Activated CD4-positive, alpha-beta T cell treated with anti-CD3 and anti-CD28 coated beads for 36 hours (primary cell): ENCODE results near the gene VLDLR. TPM values are rescaled to one million over a fixed set of nuclear protein-coding genes. Genes with fewer than 3 reads are reported as not detected.

Source experiments
- ATAC-seq: fragments of 200-7000 bp; cut with Tn5 transposase; one replicate; pipeline ENCODE4 v1.10.0; 2021; ENCODE audit warnings: mild to moderate bottlenecking, moderate library complexity
- CTCF ChIA-PET: fragments of 350-600 bp; sonication (Branson Sonifier 250); formaldehyde crosslinking; loops from one replicate; lab custom pipeline; 2021; ENCODE audit warnings: antibody characterized with exemption; lab: Charles Lee
- POLR2A ChIA-PET: fragments of 350-600 bp; sonication (Branson Sonifier 250); formaldehyde crosslinking; loops from one replicate; lab custom pipeline; 2021; ENCODE audit warnings: antibody characterized with exemption, inconsistent platforms; lab: Charles Lee
- DNase-seq: peaks from one replicate; pipeline ENCODE4 v3.0.0-alpha.2; 2020
- H3K27ac Mint-ChIP-seq: one replicate; pipeline ENCODE4 v1.8.0; 2021; ENCODE audit warnings: mixed read lengths
- H3K27me3 Mint-ChIP-seq: one replicate; pipeline ENCODE4 v1.8.0; 2021; ENCODE audit warnings: mixed read lengths
- H3K36me3 Mint-ChIP-seq: one replicate; pipeline ENCODE4 v1.8.0; 2021; ENCODE audit warnings: low read depth, mixed read lengths
- H3K4me1 Mint-ChIP-seq: one replicate; pipeline ENCODE4 v1.8.0; 2021; ENCODE audit warnings: mixed read lengths
- H3K4me3 Mint-ChIP-seq: one replicate; pipeline ENCODE4 v1.8.0; 2021; ENCODE audit warnings: mild to moderate bottlenecking, moderate library complexity, mixed read lengths
- H3K9me3 Mint-ChIP-seq: one replicate; pipeline ENCODE4 v1.8.0; 2021; ENCODE audit warnings: low read depth, mixed read lengths
- intact Hi-C, 2 experiments: fragments of 100-400 bp; cut with DNase I in 1 of 2; cut with micrococcal nuclease in 1 of 2; formaldehyde crosslinking; loops; one replicate each; pipeline versions ENCODE4 v1.14.2 to v1.15.1; 2022 to 2024; cut with DNase I, micrococcal nuclease
- total RNA-seq, 2 experiments: library from RNA; stranded (reverse); gene quantifications; one replicate each; pipeline ENCODE4 v1.2.3, GENCODE V29; 2021

Gene VLDLR
- total RNA-seq, 2 experiments from 2014 or later: 12.7 to 14.5 TPM

DNA sequence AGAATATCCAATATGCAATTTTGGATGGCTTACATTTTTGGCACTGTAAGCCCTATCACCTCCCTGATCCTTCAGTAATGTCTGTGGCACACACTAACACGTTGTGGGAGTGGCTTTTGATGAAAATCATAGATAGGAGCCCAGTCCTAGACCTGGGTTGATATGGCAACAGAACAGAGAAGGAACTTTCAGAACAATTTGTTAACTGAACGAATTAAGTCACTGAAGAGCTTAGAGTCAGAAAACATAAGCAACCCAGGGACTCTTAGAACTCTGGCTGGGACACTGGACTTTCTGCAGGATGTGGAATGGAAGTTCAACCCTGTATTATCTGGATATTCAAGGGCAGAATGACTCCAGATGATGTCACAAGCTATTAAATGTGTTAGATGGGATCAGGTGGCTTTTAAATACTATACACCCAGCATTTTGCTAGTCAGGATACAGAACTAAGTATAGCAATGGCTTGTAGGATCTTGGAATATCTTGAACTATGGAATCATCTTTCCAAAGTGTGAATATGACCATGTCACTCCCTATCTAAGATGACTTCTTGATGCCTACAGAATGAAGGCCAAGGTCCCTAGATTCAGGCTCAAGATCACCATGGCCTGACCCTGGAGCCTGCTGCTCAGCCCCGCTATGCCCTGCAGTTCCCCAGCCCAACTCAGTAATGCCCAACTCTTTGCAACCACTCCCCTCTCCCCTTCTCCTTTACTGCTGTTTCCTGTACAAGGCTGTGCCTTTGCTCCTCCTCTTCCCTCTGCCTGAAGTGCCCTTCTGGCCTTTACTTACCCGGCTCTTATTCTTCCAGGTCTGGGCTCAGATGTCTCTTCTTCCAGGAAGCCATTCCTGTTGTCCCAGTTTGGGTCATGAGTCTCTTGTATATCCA lies 42.8 kb downstream of the VLDLR start:
- POLR2A ChIA-PET: no interaction called here
- CTCF ChIA-PET: interaction anchor here (0.8 to 1.2 kb wide), 2 partner anchors 58 to 1062 kb away, joined by 3 to 4 read pairs; no protein-coding TSS in a partner anchor

GRCh38 chr9:2666569-2666968 lies 45.0 kb downstream of the VLDLR start:
- intact Hi-C loops: no loop called here
- Mint-ChIP-seq H3K4me3 (no peak overlapping the region), H3K27ac (no peak overlapping the region), H3K36me3 (no peaks in the 10 kb centered on the region), H3K4me1 (no peaks in the 10 kb centered on the region), H3K27me3 (no peaks in the 10 kb centered on the region), H3K9me3 (no peaks in the 10 kb centered on the region)
- ATAC-seq: no peak
- POLR2A ChIA-PET: no interaction called here
- DNase-seq: no peak
- CTCF ChIA-PET: interaction anchor here (0.6 kb wide), 1 partner anchor 245 kb away, joined by 3 read pairs; no protein-coding TSS in a partner anchor

More for the DNA sequence above, 42.8 kb downstream of the VLDLR start:
- ATAC-seq: no peak
- Mint-ChIP-seq H3K4me3 (no peak overlapping the region), H3K4me1 (no peaks in the 10 kb centered on the region), H3K9me3 (no peaks in the 10 kb centered on the region), H3K36me3 (peaks cover 2% of the 10 kb centered on the region), H3K27me3 (no peaks in the 10 kb centered on the region), H3K27ac (no peak overlapping the region)
- DNase-seq: no peak
- intact Hi-C loops: no loop called here

GRCh38 chr9:2673161-2673560 lies 51.6 kb downstream of the VLDLR start:
- H3K36me3 Mint-ChIP-seq: no peaks in the 10 kb centered on the region
- no peak for ATAC-seq
- H3K4me1 Mint-ChIP-seq: no peaks in the 10 kb centered on the region
- no peaks in the 10 kb centered on the region for H3K27me3 Mint-ChIP-seq
- no peak overlapping the region for H3K27ac Mint-ChIP-seq
- intact Hi-C loops: no loop called here
- ChIA-PET CTCF (interaction anchor here (1.0 kb wide), 1 partner anchor 13 kb away, joined by 4 read pairs; no protein-coding TSS in a partner anchor), POLR2A (no interaction called here)
- H3K9me3 Mint-ChIP-seq: no peaks in the 10 kb centered on the region
- H3K4me3 Mint-ChIP-seq: no peak overlapping the region
- no peak for DNase-seq

DNA sequence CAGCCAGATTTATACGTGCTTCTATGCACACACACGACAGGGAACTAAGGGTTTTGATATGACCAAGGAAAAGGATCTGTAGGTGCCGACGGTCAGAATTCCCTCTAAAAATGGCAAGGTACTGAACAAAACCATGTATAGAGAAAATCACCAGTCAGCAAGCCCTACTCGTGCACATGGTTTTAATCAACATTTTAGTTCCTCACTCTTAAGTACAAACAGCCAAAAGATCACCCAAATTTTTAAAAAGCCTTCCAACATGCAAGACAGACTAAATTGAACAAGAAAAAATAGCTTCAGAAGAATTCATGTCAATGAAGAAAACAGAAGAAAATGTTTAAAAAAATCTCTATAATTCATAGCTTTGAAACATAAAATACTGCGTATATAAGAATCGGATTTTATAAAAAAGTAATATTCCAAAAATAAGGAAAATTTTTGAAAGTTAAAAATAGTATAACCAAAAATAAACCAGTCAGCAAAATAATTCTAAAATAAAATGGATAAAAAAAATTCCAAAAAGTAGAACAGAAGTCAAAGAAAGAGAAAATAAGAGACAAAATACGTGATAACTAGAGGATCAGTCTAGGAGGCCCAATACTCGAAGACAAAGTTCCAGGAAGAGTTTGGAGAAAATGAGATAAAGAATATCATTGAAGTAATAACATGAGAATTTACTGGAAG lies 52.7 kb downstream of the VLDLR start:
- CTCF ChIA-PET: no interaction called here
- intact Hi-C loops: no loop called here
- DNase-seq (no peak), ATAC-seq (no peak)
- no peaks in the 10 kb centered on the region for H3K27me3 Mint-ChIP-seq
- H3K9me3 Mint-ChIP-seq: no peaks in the 10 kb centered on the region
- H3K4me1 Mint-ChIP-seq: no peaks in the 10 kb centered on the region
- no peak overlapping the region for H3K4me3 Mint-ChIP-seq
- POLR2A ChIA-PET: interaction anchor here (0.5 kb wide), 1 partner anchor 399 kb away, joined by 3 read pairs; no protein-coding TSS in a partner anchor
- no peak overlapping the region for H3K27ac Mint-ChIP-seq
- no peaks in the 10 kb centered on the region for H3K36me3 Mint-ChIP-seq

DNA sequence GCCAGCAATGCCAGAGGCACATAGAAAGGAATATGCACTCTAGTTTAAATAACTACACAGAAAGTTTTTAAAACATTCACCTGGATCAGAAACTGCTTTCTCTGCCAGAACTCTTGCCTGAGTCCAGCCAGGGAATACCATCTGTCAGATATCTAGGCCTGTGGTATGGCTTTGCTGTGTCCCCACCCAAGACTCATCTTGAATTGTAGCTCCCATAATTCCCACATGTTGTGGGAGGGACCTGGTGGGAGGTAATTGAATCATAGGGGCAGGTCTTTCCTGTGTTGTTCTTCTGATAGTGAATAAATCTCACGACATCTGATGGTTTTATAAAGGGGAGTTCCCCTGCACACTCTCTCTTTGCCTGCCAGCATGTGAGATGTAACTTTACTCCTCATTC lies 54.2 kb downstream of the VLDLR start:
- POLR2A ChIA-PET: no interaction called here
- H3K9me3 Mint-ChIP-seq: no peaks in the 10 kb centered on the region
- CTCF ChIA-PET: interaction anchor here (0.7 kb wide), 1 partner anchor 252 kb away, joined by 3 read pairs; no protein-coding TSS in a partner anchor
- peaks cover 3% of the 10 kb centered on the region for H3K27me3 Mint-ChIP-seq
- ATAC-seq: no peak
- no peak for DNase-seq
- no peak overlapping the region for H3K27ac Mint-ChIP-seq
- H3K4me3 Mint-ChIP-seq: no peak overlapping the region
- intact Hi-C loops: no loop called here
- no peaks in the 10 kb centered on the region for H3K36me3 Mint-ChIP-seq
- no peaks in the 10 kb centered on the region for H3K4me1 Mint-ChIP-seq

- Mint-ChIP-seq H3K27me3 (peaks cover 3% of the 10 kb centered on the region), H3K4me1 (no peaks in the 10 kb centered on the region), H3K27ac (no peak overlapping the region), H3K4me3 (no peak overlapping the region), H3K36me3 (no peaks in the 10 kb centered on the region), H3K9me3 (no peaks in the 10 kb centered on the region)
- DNase-seq (no peak), ATAC-seq (no peak)
- CTCF ChIA-PET: interaction anchor here (0.7 kb wide), 1 partner anchor 252 kb away, joined by 3 read pairs; no protein-coding TSS in a partner anchor
- POLR2A ChIA-PET: no interaction called here
- intact Hi-C loops: no loop called here
Measured at GRCh38 chr9:2676466-2676865, 54.9 kb downstream of the VLDLR start.

DNA sequence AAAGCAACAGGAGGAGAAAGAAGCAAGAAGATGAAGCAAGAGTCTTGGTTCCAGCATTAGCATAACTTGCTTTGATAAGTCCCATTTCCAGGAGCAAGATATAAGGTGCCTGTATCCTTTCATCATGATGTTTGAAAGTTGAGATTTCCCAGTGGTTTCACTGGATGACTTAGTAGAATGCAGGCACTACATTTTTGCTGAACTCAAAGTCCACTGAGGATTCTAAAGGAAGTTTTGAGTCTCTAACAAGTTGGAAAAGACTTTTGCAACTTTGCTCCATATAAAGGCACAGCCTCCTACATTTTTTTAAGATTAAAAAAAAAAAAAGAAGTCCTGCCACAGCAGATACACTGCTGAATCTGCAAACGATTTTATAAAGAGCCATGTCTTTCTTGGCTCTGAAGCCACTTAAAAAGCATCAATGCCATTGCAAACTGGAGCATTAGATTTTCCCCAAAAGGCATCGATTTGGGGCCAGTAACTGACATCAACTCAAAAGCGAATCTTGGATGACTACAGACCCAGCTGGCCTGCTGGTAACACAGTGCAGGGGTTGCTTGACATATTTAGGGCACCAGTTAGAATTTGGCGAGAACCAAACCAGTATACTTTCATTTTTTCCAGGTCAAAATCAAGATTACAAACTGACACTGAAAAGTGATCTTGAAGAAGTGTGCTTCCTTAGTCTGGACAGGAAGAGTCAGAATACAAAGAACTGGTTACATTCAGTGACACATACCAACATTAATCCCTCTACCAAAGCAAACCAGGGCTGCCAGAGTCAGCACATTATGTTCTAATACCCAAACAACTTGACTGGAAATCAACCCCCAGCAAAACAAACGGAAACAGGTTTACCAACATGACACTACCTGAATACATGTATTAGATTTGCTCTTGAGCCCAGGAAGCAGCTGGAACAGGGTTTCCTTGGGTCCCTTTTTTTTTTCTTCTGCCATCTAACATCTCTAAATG lies 56.6 kb downstream of the VLDLR start:
- CTCF ChIA-PET: no interaction called here
- Mint-ChIP-seq H3K4me3 (no peak overlapping the region), H3K27ac (no peak overlapping the region), H3K36me3 (no peaks in the 10 kb centered on the region), H3K9me3 (no peaks in the 10 kb centered on the region), H3K4me1 (no peaks in the 10 kb centered on the region), H3K27me3 (peaks cover 3% of the 10 kb centered on the region)
- intact Hi-C loops: no loop called here
- DNase-seq (no peak), ATAC-seq (no peak)
- POLR2A ChIA-PET: no interaction called here

DNA sequence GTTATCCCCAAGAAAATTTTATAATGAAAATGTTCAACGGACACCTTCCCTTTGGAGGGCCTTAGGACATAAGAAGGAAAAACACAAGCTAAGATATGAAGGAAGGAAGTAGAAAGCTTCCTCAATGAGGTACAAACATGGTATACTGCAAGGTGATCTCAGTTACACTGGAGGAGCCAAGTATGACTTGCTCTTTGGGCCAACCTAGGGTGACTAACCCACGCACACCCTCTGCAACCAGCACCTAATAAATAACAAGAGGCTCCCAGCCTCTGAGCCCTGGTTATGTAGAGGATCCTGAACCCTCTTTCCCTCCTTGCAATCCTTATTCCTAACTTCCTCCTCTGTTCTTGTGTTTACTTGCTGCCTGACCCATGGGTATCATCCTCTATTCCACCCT lies 57.4 kb downstream of the VLDLR start:
- no peaks in the 10 kb centered on the region for H3K36me3 Mint-ChIP-seq
- no peaks in the 10 kb centered on the region for H3K4me1 Mint-ChIP-seq
- ChIA-PET CTCF (no interaction called here), POLR2A (no interaction called here)
- DNase-seq: no peak
- no peaks in the 10 kb centered on the region for H3K9me3 Mint-ChIP-seq
- intact Hi-C loops: no loop called here
- H3K27ac Mint-ChIP-seq: no peak overlapping the region
- peaks cover 3% of the 10 kb centered on the region for H3K27me3 Mint-ChIP-seq
- H3K4me3 Mint-ChIP-seq: no peak overlapping the region
- ATAC-seq: no peak

GRCh38 chr9:2681981-2682380 lies 60.4 kb downstream of the VLDLR start:
- ATAC-seq (no peak), DNase-seq (no peak)
- Mint-ChIP-seq H3K4me1 (no peaks in the 10 kb centered on the region), H3K4me3 (no peak overlapping the region), H3K9me3 (no peaks in the 10 kb centered on the region), H3K27ac (no peak overlapping the region), H3K36me3 (no peaks in the 10 kb centered on the region), H3K27me3 (peaks cover 3% of the 10 kb centered on the region)
- ChIA-PET CTCF (no interaction called here), POLR2A (no interaction called here)
- intact Hi-C loops: no loop called here

DNA sequence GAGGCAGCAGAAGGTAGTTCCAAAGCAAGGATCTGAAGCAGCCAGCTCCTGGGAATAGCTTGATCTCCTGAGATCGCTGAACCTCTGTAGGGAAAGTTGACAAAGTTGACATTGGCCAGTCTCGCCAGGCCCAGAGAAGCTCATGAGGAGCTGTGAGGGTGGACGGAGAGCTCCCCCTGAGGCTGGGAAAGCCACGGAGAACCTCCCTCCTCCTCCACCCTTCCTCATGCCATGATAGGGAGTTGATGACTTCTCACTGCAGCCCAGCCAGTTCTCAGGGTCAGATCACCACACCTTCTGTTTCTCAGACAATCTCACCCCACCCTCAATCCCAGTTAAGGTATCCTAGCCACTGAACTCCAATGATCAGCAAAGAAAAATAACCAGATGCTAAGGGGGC lies 65.3 kb downstream of the VLDLR start:
- Mint-ChIP-seq H3K27ac (no peak overlapping the region), H3K9me3 (no peaks in the 10 kb centered on the region), H3K4me3 (no peak overlapping the region), H3K27me3 (no peaks in the 10 kb centered on the region), H3K36me3 (no peaks in the 10 kb centered on the region), H3K4me1 (no peaks in the 10 kb centered on the region)
- intact Hi-C loops: no loop called here
- CTCF ChIA-PET: interaction anchor here (1.0 kb wide), 1 partner anchor 14 kb away, joined by 4 read pairs; no protein-coding TSS in a partner anchor
- no peak for ATAC-seq
- no peak for DNase-seq
- POLR2A ChIA-PET: no interaction called here

DNA sequence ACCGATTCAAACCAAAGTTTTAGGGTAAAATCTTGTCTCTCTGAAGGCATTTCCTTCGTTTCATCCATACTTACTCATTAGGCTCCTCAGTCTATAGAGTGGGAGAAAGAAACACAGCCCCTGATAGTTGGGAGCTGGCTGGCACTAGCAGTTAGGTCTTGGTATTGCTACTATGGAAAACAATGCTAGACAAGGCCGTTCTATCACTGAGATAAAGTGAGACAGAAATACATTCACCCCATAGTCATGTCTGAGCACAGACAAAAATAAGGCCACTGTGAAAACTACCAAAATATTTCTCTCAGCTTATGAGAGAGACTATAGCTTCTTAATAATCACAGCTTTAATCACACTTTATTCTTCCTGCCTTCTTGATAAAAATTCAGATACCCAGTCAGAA lies 67.0 kb downstream of the VLDLR start:
- Mint-ChIP-seq H3K9me3 (no peaks in the 10 kb centered on the region), H3K27me3 (no peaks in the 10 kb centered on the region), H3K27ac (no peak overlapping the region), H3K4me1 (no peaks in the 10 kb centered on the region), H3K4me3 (no peak overlapping the region), H3K36me3 (no peaks in the 10 kb centered on the region)
- intact Hi-C loops: no loop called here
- POLR2A ChIA-PET: no interaction called here
- DNase-seq: no peak
- ATAC-seq: no peak
- CTCF ChIA-PET: interaction anchor here (0.7 kb wide), 1 partner anchor 41 kb away, joined by 5 read pairs; no protein-coding TSS in a partner anchor
